Measurements from ENCODE around the gene FKBP1A. TPM values are rescaled to one million over a fixed set of nuclear protein-coding genes. Genes with fewer than 3 reads are reported as not detected.
A peak's percentile ranks its signal among the peaks of the same experiment; 100 is the strongest.

FKBP1A gene
- polyA plus RNA-seq (2013, experiment 1 of 2), result 511 TPM
- polyA plus RNA-seq (2013, experiment 2 of 2), result 515 TPM

DNA sequence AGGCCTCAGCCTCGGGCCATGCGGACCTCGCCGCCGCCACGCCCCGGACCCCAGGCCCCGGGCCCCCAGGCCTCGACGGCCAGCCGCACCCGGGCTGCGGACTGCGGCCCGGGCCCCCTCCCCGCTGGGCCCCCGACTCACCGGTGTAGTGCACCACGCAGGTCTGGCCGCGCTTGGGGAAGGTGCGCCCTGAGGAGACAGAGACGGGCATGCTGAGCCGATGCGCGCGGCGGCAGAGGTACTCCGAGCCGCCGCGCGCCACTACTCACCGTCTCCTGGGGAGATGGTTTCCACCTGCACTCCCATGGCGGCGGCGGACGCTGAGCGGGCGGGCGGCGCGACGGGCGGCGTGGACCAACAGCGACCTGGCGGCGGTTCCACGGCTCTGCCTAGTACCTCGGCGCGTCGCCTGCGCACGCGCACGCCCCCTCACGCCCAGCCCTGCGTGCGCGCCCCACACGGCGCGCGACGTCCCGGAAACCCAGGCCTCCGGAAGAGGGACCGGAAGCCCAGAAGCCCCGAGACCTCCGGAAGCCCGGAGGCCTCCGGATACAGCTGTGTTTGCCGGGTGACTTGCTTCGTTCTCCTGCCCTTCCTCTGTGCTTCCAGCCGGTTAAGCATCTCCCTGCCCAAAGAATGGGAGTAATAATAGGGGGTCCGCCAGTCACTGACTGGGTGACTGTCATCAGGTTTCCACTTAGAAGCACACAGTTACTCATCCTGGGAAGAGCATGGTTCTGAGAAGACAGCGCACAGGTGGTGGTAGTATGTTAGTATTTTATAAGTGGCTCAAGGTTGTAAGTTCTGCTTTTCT is at the start of gene FKBP1A:
FKBP1A (minus strand) TSS at position 362 of the 814 bp plus-strand sequence; CDS start at position 306, 56 bp downstream.
- DNase-seq, result peak; percentile 90
- Histone ChIP-seq H3K4me3 (ENCODE audit: insufficient read depth in 1 of 2, low read depth in 1 of 2, low read length in 2 of 2) (peak within 1 kb of the TSS; percentile 88 to 89), H3K27me3 (ENCODE audit: control insufficient read depth in 1 of 2, insufficient read depth in 1 of 2, low read length in 2 of 2) (peaks cover 3 to 19% of the 10 kb centered on the region in 2 experiments), H4K8ac (ENCODE audit: low read length) (peak within 1 kb of the TSS; percentile 66), H3K9ac (ENCODE audit: low read length) (peak within 1 kb of the TSS; percentile 86), H3K4me2 (ENCODE audit: low read length, poor library complexity, severe bottlenecking) (peak within 1 kb of the TSS; percentile 90), H2AFZ (ENCODE audit: low read depth, low read length) (peak within 1 kb of the TSS; percentile 7), H3K36me3 (ENCODE audit: control insufficient read depth in 1 of 2, insufficient read depth in 2 of 2, low read depth in 1 of 2, low read length in 2 of 2) (peaks cover 6 to 7% of the 10 kb centered on the region in 2 experiments), H3K4me1 (ENCODE audit: control insufficient read depth, insufficient read depth, low read depth, low read length) (peaks cover 23% of the 10 kb centered on the region), H2BK15ac (ENCODE audit: low read depth, poor library complexity, severe bottlenecking) (peak within 1 kb of the TSS; percentile 44), H3K23ac (ENCODE audit: low read length in 2 of 2) (peak within 1 kb of the TSS in 1 of 2 experiments; percentile 87), H2BK120ac (ENCODE audit: low read depth, low read length) (peak within 1 kb of the TSS; percentile 81), H4K91ac (ENCODE audit: low read length) (peak within 1 kb of the TSS; percentile 71), H3K9me3 (ENCODE audit: control insufficient read depth, low read length) (no peaks in the 10 kb centered on the region), H3K4ac (ENCODE audit: low read depth in 1 of 2, low read length in 2 of 2) (peak within 1 kb of the TSS; percentile 46 to 90), H2BK5ac (ENCODE audit: low read depth, low read length, poor library complexity, severe bottlenecking) (no peak within 1 kb of the TSS), H2AK5ac (ENCODE audit: low read length, severe bottlenecking) (peak within 1 kb of the TSS; percentile 25), H3K79me1 (replicated peaks; ENCODE audit: low read length, poor library complexity, severe bottlenecking) (no peaks in the 10 kb centered on the region), H3K14ac (ENCODE audit: low read length in 2 of 2) (peak within 1 kb of the TSS in 1 of 2 experiments; percentile 78), H3K27ac (ENCODE audit: low read length, poor library complexity, severe bottlenecking) (peak within 1 kb of the TSS; percentile 80), H2BK12ac (ENCODE audit: low read length in 2 of 2) (peak within 1 kb of the TSS in 1 of 2 experiments; percentile 80), H3K18ac (ENCODE audit: low read depth in 1 of 2, low read length in 2 of 2) (peak within 1 kb of the TSS; percentile 61 to 87)
- WGBS, result under 1% methylated on average over 77 of the region's 79 CpGs

DNA sequence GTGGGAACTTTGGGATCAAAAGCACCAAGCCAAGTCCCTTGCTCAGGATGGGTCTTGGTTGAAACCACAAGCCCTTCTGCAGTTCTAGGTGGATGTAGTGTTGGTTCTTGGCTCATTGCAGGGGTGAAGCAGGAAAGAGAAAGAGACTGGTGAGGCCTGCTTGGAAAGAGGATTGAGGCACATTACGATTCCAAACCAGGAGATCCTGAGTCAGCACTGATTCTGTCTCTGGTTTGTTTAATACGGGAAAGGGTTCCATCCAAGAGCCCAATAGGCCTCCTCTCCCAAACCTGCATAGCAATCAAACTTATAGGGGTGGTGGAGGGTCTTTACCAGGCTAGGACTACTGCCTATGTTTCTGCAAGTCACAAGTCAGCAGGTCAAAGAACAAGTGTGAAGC is 49.5 kb upstream of the FKBP1A start:
- Histone ChIP-seq H3K14ac (ENCODE audit: low read length in 2 of 2) (no peak overlapping the region), H2BK15ac (ENCODE audit: low read depth, poor library complexity, severe bottlenecking) (no peak overlapping the region), H4K8ac (ENCODE audit: low read length) (no peak overlapping the region), H3K4me2 (ENCODE audit: low read length, poor library complexity, severe bottlenecking) (no peak overlapping the region), H3K36me3 (ENCODE audit: control insufficient read depth in 1 of 2, insufficient read depth in 2 of 2, low read depth in 1 of 2, low read length in 2 of 2) (peaks cover 67 to 70% of the 10 kb centered on the region in 2 experiments), H4K91ac (ENCODE audit: low read length) (no peak overlapping the region), H3K27me3 (ENCODE audit: control insufficient read depth in 1 of 2, insufficient read depth in 1 of 2, low read length in 2 of 2) (no peaks in the 10 kb centered on the region), H3K9me3 (ENCODE audit: control insufficient read depth, low read length) (no peaks in the 10 kb centered on the region), H3K4me1 (ENCODE audit: control insufficient read depth, insufficient read depth, low read depth, low read length) (no peaks in the 10 kb centered on the region), H2AK5ac (ENCODE audit: low read length, severe bottlenecking) (no peak overlapping the region), H2BK12ac (ENCODE audit: low read length in 2 of 2) (no peak overlapping the region), H3K23ac (ENCODE audit: low read length in 2 of 2) (no peak overlapping the region), H2BK120ac (ENCODE audit: low read depth, low read length) (no peak overlapping the region), H3K18ac (ENCODE audit: low read depth in 1 of 2, low read length in 2 of 2) (no peak overlapping the region), H3K4me3 (ENCODE audit: insufficient read depth in 1 of 2, low read depth in 1 of 2, low read length in 2 of 2) (no peak overlapping the region), H3K9ac (ENCODE audit: low read length) (no peak overlapping the region), H3K79me1 (replicated peaks; ENCODE audit: low read length, poor library complexity, severe bottlenecking) (peaks cover 14% of the 10 kb centered on the region), H2AFZ (ENCODE audit: low read depth, low read length) (no peak overlapping the region), H3K4ac (ENCODE audit: low read depth in 1 of 2, low read length in 2 of 2) (no peak overlapping the region), H3K27ac (ENCODE audit: low read length, poor library complexity, severe bottlenecking) (no peak overlapping the region), H2BK5ac (ENCODE audit: low read depth, low read length, poor library complexity, severe bottlenecking) (no peak overlapping the region)
- DNase-seq, result no peak
- WGBS, result 95% methylated on average over 2 of the region's 2 CpGs

DNA sequence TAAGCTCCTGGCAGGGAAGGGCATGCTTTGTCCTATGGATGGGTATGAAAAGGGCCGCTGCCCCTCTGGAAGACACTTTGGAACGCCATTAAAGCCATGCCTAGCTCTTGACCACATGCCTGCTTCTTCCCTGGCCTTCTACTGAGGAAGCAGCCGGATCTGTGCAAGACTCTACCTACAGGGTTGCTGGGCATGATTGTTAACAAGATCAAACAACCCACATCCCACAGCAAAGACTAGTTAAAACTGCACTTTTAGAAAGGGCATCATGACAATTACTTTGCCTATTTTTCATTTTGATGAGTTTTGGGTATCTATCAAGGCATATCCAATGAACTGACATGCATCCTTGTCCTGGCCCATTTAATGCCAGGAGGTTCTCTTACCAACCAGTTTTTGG is 48.3 kb upstream of the FKBP1A start:
- Histone ChIP-seq H2BK120ac (ENCODE audit: low read depth, low read length) (no peak overlapping the region), H2AFZ (ENCODE audit: low read depth, low read length) (no peak overlapping the region), H3K4ac (ENCODE audit: low read depth in 1 of 2, low read length in 2 of 2) (no peak overlapping the region), H3K18ac (ENCODE audit: low read depth in 1 of 2, low read length in 2 of 2) (no peak overlapping the region), H3K4me3 (ENCODE audit: insufficient read depth in 1 of 2, low read depth in 1 of 2, low read length in 2 of 2) (no peak overlapping the region), H2BK5ac (ENCODE audit: low read depth, low read length, poor library complexity, severe bottlenecking) (no peak overlapping the region), H3K4me1 (ENCODE audit: control insufficient read depth, insufficient read depth, low read depth, low read length) (no peaks in the 10 kb centered on the region), H2BK12ac (ENCODE audit: low read length in 2 of 2) (no peak overlapping the region), H3K79me1 (replicated peaks; ENCODE audit: low read length, poor library complexity, severe bottlenecking) (peaks cover 9% of the 10 kb centered on the region), H3K9ac (ENCODE audit: low read length) (no peak overlapping the region), H3K27ac (ENCODE audit: low read length, poor library complexity, severe bottlenecking) (no peak overlapping the region), H3K14ac (ENCODE audit: low read length in 2 of 2) (no peak overlapping the region), H3K23ac (ENCODE audit: low read length in 2 of 2) (no peak overlapping the region), H2BK15ac (ENCODE audit: low read depth, poor library complexity, severe bottlenecking) (no peak overlapping the region), H3K9me3 (ENCODE audit: control insufficient read depth, low read length) (no peaks in the 10 kb centered on the region), H3K36me3 (ENCODE audit: control insufficient read depth in 1 of 2, insufficient read depth in 2 of 2, low read depth in 1 of 2, low read length in 2 of 2) (peaks cover 59 to 63% of the 10 kb centered on the region in 2 experiments), H3K27me3 (ENCODE audit: control insufficient read depth in 1 of 2, insufficient read depth in 1 of 2, low read length in 2 of 2) (no peaks in the 10 kb centered on the region), H3K4me2 (ENCODE audit: low read length, poor library complexity, severe bottlenecking) (no peak overlapping the region), H2AK5ac (ENCODE audit: low read length, severe bottlenecking) (no peak overlapping the region), H4K8ac (ENCODE audit: low read length) (no peak overlapping the region), H4K91ac (ENCODE audit: low read length) (no peak overlapping the region)
- DNase-seq, result no peak
- 95% methylated on average over 3 of the region's 3 CpGs for WGBS

DNA sequence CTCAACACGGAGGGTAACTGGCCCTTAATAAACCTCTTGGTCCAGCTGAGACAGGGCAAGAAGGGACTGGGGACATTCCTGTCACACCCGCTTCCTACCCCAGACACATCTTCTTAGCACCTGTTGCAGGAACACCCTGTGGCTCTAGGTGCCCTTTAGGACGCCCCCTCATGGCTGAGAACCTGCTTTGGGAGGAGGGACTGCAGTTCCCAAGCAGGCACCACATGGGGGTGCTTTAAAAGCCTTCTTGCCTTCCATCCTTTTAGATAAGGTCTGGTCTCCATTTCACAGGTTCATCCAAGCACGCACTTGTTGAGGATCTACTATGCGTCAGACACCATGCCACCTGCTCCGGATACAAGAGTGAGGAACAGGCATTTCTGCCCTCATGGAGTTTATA is 47.2 kb upstream of the FKBP1A start:
- Histone ChIP-seq H3K4me1 (ENCODE audit: control insufficient read depth, insufficient read depth, low read depth, low read length) (no peaks in the 10 kb centered on the region), H3K18ac (ENCODE audit: low read depth in 1 of 2, low read length in 2 of 2) (no peak overlapping the region), H3K4me2 (ENCODE audit: low read length, poor library complexity, severe bottlenecking) (no peak overlapping the region), H2AFZ (ENCODE audit: low read depth, low read length) (no peak overlapping the region), H3K9ac (ENCODE audit: low read length) (no peak overlapping the region), H3K79me1 (replicated peaks; ENCODE audit: low read length, poor library complexity, severe bottlenecking) (peaks cover 5% of the 10 kb centered on the region), H2BK12ac (ENCODE audit: low read length in 2 of 2) (no peak overlapping the region), H3K9me3 (ENCODE audit: control insufficient read depth, low read length) (no peaks in the 10 kb centered on the region), H3K14ac (ENCODE audit: low read length in 2 of 2) (no peak overlapping the region), H4K8ac (ENCODE audit: low read length) (no peak overlapping the region), H2BK5ac (ENCODE audit: low read depth, low read length, poor library complexity, severe bottlenecking) (no peak overlapping the region), H3K4me3 (ENCODE audit: insufficient read depth in 1 of 2, low read depth in 1 of 2, low read length in 2 of 2) (no peak overlapping the region), H3K23ac (ENCODE audit: low read length in 2 of 2) (no peak overlapping the region), H3K36me3 (ENCODE audit: control insufficient read depth in 1 of 2, insufficient read depth in 2 of 2, low read depth in 1 of 2, low read length in 2 of 2) (peaks cover 47 to 52% of the 10 kb centered on the region in 2 experiments), H2AK5ac (ENCODE audit: low read length, severe bottlenecking) (no peak overlapping the region), H3K4ac (ENCODE audit: low read depth in 1 of 2, low read length in 2 of 2) (no peak overlapping the region), H2BK120ac (ENCODE audit: low read depth, low read length) (no peak overlapping the region), H4K91ac (ENCODE audit: low read length) (no peak overlapping the region), H3K27me3 (ENCODE audit: control insufficient read depth in 1 of 2, insufficient read depth in 1 of 2, low read length in 2 of 2) (no peaks in the 10 kb centered on the region), H3K27ac (ENCODE audit: low read length, poor library complexity, severe bottlenecking) (no peak overlapping the region), H2BK15ac (ENCODE audit: low read depth, poor library complexity, severe bottlenecking) (no peak overlapping the region)
- no peak for DNase-seq
- WGBS, result 81% methylated on average over 6 of the region's 6 CpGs
